GM10248 (cell line): ENCODE results near the gene ATP9A.

Experiments
- CTCF ChIA-PET: fragments of 300-600 bp; sonication (Branson Sonifier 250); formaldehyde crosslinking; extraction: SDS; loops from one replicate; lab custom pipeline; 2021; ENCODE audit warnings: antibody characterized with exemption; lab: Yijun Ruan, JAX
- POLR2A ChIA-PET: fragments of 350-650 bp; sonication (Branson Sonifier 250); formaldehyde crosslinking; extraction: SDS; loops from one replicate; lab custom pipeline; 2020; ENCODE audit warnings: antibody characterized with exemption; lab: Yijun Ruan, JAX
- DNase-seq: peaks from one replicate; pipeline ENCODE4 v3.0.0; 2012; ENCODE audit errors: extremely low spot score
- CTCF ChIP-seq: IDR thresholded peaks from 2 replicates; pipeline ENCODE4 v1.5.1; 2012; ENCODE audit warnings: mild to moderate bottlenecking, low read depth; ENCODE audit errors: extremely low read depth, missing control alignments, control extremely low read depth

The ATP9A gene

GRCh38 chr20:51679254-51679921 is 88.8 kb downstream of the ATP9A start:
- ChIA-PET POLR2A (no interaction called here), CTCF (no interaction called here)
- no peak for TF ChIP-seq CTCF
- no peak for DNase-seq

GRCh38 chr20:51678026-51678697 is 90.0 kb downstream of the ATP9A start:
- no peak for TF ChIP-seq CTCF
- ChIA-PET POLR2A (no interaction called here), CTCF (no interaction called here)
- no peak for DNase-seq

GRCh38 chr20:51668947-51669346 is 99.2 kb downstream of the ATP9A start:
- CTCF ChIA-PET = no interaction called here
- POLR2A ChIA-PET = no interaction called here
- no peak for TF ChIP-seq CTCF
- DNase-seq = no peak

- DNase-seq = no peak
- POLR2A ChIA-PET = no interaction called here
- TF ChIP-seq CTCF = no peak
- CTCF ChIA-PET = no interaction called here
Measured at GRCh38 chr20:51668515-51668914, 99.7 kb downstream of the ATP9A start.

GRCh38 chr20:51667491-51667890 is 100.7 kb downstream of the ATP9A start:
- POLR2A ChIA-PET = no interaction called here
- DNase-seq = no peak
- CTCF ChIA-PET = interaction anchor here (0.7 to 2.6 kb wide), 4 partner anchors 10 to 45 kb away, joined by 3 to 8 read pairs (median 4); no protein-coding TSS in a partner anchor
- no peak for TF ChIP-seq CTCF

- no peak for TF ChIP-seq CTCF
- CTCF ChIA-PET = interaction anchor here (0.7 to 2.6 kb wide), 4 partner anchors 9 to 44 kb away, joined by 3 to 8 read pairs (median 4); no protein-coding TSS in a partner anchor
- DNase-seq = no peak
- POLR2A ChIA-PET = no interaction called here
Measured at GRCh38 chr20:51667002-51667408, 101.2 kb downstream of the ATP9A start.
